CD4-positive, alpha-beta T cell treated with Interleukin-1 beta for 1 hour (primary cell): Measurements from ENCODE around the gene SH3PXD2A.
"Not testable (repeated sequence)": the region's sequence is repeated elsewhere in the genome, so short reads cannot be mapped to it uniquely, and the experiment has no call there.

Experiments used
- DNase-seq, 2 donors: peaks; one replicate each; pipeline ENCODE4 v3.0.0-alpha.2; 2020 to 2022

SH3PXD2A gene

DNA sequence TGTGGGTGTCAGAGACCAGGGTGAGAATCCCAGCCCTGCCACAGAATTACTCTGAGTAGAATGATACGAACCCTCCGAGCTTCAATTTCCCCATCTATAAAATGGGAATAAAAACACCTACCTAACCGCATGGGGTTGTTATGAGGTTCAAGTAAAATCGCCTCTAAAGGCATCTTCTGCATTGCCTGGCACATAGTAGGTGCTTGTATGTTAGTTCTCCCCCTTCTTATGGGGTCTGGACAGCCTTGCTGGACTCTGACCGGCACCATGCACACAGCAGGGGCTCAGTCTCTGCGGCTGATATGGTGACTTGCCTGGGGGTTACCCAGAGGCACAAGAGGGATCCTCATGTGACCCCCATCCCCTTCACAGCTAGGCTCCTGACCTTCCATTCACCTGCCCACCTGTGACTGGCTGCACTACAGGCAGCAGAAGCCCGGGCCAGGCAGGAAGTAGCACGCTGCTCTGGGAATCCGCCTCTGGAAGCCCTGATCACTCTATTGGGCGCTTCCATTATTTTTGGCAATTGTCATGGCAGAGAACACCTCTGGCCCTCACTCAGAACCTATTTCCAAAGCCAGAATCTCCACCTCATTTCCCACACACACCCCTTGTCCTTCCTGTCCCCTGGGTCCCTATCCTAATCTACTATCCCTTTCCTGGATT lies 6.0 kb downstream of the SH3PXD2A start:
- no peak for DNase-seq

DNA sequence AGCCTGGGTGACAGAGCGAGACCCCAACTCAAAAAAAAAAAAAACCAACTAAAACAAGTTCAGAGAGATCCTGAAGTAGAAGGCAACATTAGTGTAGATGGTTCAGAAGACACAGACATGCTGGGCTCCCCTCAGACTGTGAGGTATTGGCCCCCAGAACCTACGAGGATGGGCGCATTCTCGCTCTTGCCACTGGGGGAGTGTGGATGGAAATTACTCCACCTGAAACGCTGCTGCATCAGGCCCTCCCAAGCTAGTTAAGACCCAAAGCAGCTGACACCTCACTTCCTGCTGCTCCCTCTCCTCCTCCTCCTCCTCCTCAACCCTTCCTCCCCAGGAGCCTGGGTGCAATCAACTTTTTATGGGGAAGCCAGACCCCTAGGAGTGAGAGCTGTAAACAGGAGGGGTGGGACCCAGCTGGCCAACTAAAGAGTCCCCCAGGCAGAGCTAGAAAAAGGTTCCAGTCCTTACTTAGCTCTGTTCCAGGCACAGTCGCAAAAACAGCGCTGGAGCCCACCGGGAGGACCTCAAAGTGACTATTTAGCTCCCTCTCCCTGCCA lies 7.4 kb downstream of the SH3PXD2A start:
- no peak for DNase-seq

GRCh38 chr10:103847346-103847745 lies 8.0 kb downstream of the SH3PXD2A start:
- no peak for DNase-seq

DNA sequence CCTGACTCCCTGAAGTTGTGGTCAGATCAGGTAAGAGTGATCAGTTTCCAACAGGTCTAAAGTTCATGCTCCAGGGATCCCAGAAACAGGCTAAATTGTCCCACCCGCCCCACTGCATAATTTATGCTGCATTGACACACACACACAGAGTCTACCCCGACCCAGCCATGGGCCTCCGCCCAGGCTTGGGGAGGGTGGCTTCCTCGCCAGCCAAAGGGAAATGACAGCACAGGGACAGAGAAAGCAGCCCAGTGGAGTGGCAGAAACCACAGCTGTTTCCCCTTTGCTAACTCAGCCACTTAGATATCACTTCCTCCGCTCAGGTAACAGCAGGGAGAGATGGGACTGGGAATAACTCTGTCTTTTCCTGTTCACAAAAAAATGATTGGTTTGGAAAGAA lies 9.4 kb downstream of the SH3PXD2A start:
- DNase-seq = peak; percentile 30 to 45

GRCh38 chr10:103845346-103845745 lies 10.0 kb downstream of the SH3PXD2A start:
- not testable (repeated sequence) for DNase-seq

GRCh38 chr10:103843854-103844570 lies 11.4 kb downstream of the SH3PXD2A start:
- DNase-seq = no peak

- DNase-seq = no peak
These were observed 12.3 kb downstream of the SH3PXD2A start for GRCh38 chr10:103843045-103843444.

- no peak for DNase-seq
These were observed 12.8 kb downstream of the SH3PXD2A start for GRCh38 chr10:103842605-103843004.

- DNase-seq = no peak
These were observed 13.9 kb downstream of the SH3PXD2A start for GRCh38 chr10:103841519-103841918.

DNA sequence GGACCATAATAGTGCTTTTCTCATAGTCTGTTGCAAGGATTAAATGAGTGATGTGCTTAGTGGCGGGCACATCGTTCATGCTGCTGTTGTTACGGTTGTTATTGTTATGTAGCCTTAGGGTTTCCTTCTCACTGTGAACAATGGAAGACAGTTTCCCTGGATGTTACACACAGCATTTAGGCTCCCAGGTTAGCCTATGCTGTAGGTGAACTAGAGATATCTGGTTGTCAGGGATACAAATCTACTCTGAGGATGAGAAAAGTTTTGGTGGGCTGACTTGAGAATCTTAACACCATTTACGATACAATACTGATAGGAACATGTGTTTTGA lies 14.7 kb downstream of the SH3PXD2A start:
- no peak for DNase-seq

GRCh38 chr10:103839872-103840739 lies 15.3 kb downstream of the SH3PXD2A start:
- no peak for DNase-seq

- DNase-seq = no peak
These were observed 15.9 kb downstream of the SH3PXD2A start for GRCh38 chr10:103839519-103839871.

DNA sequence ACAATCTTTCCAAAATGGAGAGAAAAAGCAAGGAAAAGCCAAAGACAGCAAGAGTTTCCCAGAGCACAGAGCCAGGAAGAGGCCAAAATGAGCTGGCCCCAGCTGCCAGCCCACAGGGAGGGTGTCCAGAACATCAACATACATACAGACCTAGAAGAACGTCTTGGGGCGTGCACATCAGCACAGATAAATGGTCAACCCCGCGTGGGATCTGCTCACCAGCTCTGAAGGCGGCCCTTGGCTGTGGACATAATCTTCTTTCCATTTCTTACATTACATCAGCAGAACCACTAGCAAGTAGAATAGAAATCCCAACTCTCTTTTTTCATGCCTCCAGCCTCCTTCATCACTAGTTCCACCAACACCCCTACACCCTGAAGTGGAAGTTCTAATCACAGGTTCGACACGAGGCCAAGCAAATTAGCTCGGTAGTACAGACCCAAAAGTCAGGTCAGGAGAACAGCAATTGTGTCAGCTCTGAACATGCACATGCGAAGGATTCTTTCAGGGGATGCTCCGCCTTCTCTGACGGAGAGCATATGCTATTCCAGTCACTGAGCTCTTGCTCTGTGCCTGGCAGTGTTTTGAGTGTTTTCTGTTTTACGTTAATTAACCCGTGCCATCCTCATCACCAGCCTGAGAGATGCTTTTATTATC lies 16.4 kb downstream of the SH3PXD2A start:
- no peak for DNase-seq

GRCh38 chr10:103838070-103838395 lies 17.3 kb downstream of the SH3PXD2A start:
- no peak for DNase-seq

DNA sequence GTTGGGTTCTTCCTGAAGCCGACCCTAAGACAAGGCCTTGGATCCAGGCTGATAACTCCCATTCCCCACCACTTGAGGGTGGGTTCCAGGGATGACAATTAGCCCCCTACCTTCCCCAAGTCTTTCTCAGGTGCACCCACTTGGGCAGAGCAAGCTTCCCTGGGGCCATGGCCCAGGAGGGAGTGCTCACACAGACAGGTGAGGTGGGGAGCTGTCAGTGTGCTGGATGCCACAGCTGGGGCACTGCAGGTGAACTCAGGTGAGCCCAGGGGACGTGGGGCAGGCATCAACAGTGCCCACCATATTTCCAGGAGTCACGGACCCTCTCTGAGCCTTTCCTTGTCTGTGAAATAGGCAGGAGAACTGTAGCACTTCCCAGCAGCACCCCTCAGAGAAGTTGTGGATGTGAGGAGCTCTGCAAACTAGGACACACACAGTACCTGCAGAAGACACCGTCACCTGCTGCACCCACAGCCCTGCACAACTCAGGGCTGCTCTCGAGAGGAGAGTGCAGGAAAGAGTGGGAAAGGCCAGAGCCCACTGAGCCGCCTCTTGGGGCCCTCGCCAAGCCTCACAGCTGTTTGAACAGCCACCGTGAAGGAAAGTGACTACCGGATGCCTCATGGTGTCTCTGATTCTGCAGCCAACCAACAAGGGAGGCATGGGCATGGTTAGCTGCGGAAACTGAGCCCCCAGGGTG lies 17.9 kb downstream of the SH3PXD2A start:
- DNase-seq = no peak

DNA sequence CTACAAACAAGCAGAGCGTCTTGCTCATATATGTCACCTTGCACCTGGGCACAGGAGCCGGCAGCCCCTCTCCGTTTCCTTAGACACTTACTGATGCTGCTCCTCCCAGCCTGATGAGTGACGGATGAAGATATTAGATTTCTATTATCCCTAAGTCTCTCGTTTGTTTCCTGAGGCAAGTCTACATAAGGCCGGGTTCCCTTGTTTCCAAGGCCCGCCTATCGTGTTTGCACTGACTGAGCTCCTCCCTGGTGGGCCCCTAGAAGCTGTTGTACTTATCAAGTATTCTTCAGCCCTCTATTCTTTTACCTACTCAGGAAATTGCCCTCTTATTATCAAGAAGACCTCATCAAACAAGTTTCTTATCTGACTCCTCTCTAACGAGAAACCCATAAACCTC lies 18.5 kb downstream of the SH3PXD2A start:
- no peak for DNase-seq

GRCh38 chr10:103836273-103836672 lies 19.1 kb downstream of the SH3PXD2A start:
- DNase-seq = no peak

GRCh38 chr10:103835096-103836050 lies 20.0 kb downstream of the SH3PXD2A start:
- DNase-seq = no peak

- DNase-seq = no peak
These were observed 20.8 kb downstream of the SH3PXD2A start for GRCh38 chr10:103834436-103835095.

GRCh38 chr10:103833731-103834365 lies 21.5 kb downstream of the SH3PXD2A start:
- DNase-seq = no peak
